HEK293 (cell line): ENCODE data around the gene PTH2R.

Source experiments
- CTCF ChIA-PET: fragments of 350-600 bp; formaldehyde crosslinking; extraction: SDS; loops from one replicate; lab custom pipeline; 2021; ENCODE audit warnings: antibody characterized with exemption; lab: Yijun Ruan, JAX
- POLR2A ChIA-PET: fragments of 300-600 bp; formaldehyde crosslinking; extraction: SDS; loops from one replicate; lab custom pipeline; 2020; ENCODE audit warnings: antibody characterized with exemption, inconsistent platforms; lab: Yijun Ruan, JAX
- H3K27ac ChIP-seq: fragments of 200-500 bp; sonication (Bioruptor generic); 2 replicates; pipeline ENCODE4 v1.5.1; 2014; ENCODE audit warnings: low read depth, low read length, control low read depth, inconsistent platforms; ENCODE audit errors: extremely low read depth
- H3K36me3 ChIP-seq, 2 experiments: fragments of 200-500 bp in 1 of 2; sonication (Bioruptor generic) in 1 of 2; 1 replicate in 1 of 2; 2 replicates in 1 of 2; pipeline ENCODE4 v1.5.1; 2014 to 2017; ENCODE audit warnings: inconsistent platforms in 2 of 2, low read length in 2 of 2; ENCODE audit not compliant: control insufficient read depth in 2 of 2, insufficient read depth in 1 of 2
- H3K4me1 ChIP-seq: fragments of 200-500 bp; sonication (Bioruptor generic); 2 replicates; pipeline ENCODE4 v1.5.1; 2014; ENCODE audit warnings: mild to moderate bottlenecking, low read length, inconsistent platforms; ENCODE audit not compliant: control insufficient read depth, insufficient read depth
- H3K4me3 ChIP-seq: 2 replicates; pipeline ENCODE4 v1.5.1; 2011; ENCODE audit warnings: low read depth, mild to moderate bottlenecking, control low read depth, low read length, moderate library complexity
- H3K9me3 ChIP-seq: fragments of 200-500 bp; sonication (Bioruptor generic); 2 replicates; pipeline ENCODE4 v1.5.1; 2014; ENCODE audit warnings: low read depth, low read length, inconsistent platforms; ENCODE audit not compliant: control insufficient read depth, insufficient read depth
- EGR2 ChIP-seq: fragments of 450-650 bp; formaldehyde crosslinking; IDR thresholded peaks from 2 replicates; pipeline ENCODE4 v1.5.1; 2016; ENCODE audit warnings: low read depth, missing biosample characterization, missing genetic modification characterization
- KLF17 ChIP-seq: fragments of 450-650 bp; formaldehyde crosslinking; IDR thresholded peaks from 2 replicates; pipeline ENCODE4 v1.5.1; 2016; ENCODE audit warnings: missing biosample characterization, missing genetic modification characterization
- RBAK ChIP-seq: fragments of 450-650 bp; formaldehyde crosslinking; IDR thresholded peaks from 2 replicates; pipeline ENCODE4 v1.5.1; 2016; ENCODE audit warnings: missing biosample characterization, missing genetic modification characterization
- SP3 ChIP-seq: fragments of 450-650 bp; formaldehyde crosslinking; IDR thresholded peaks from 2 replicates; pipeline ENCODE4 v1.5.1; 2016; ENCODE audit warnings: missing biosample characterization, missing genetic modification characterization
- SP7 ChIP-seq: fragments of 450-650 bp; formaldehyde crosslinking; IDR thresholded peaks from 2 replicates; pipeline ENCODE4 v1.5.1; 2016; ENCODE audit warnings: missing biosample characterization, missing genetic modification characterization
- ZNF112 ChIP-seq: fragments of 450-650 bp; formaldehyde crosslinking; IDR thresholded peaks from 2 replicates; pipeline ENCODE4 v1.5.0; 2017; ENCODE audit warnings: missing biosample characterization, missing genetic modification characterization
- ZNF16 ChIP-seq: fragments of 450-650 bp; formaldehyde crosslinking; IDR thresholded peaks from 2 replicates; pipeline ENCODE4 v1.5.1; 2016; ENCODE audit warnings: low read depth, missing biosample characterization, missing genetic modification characterization
- ZNF354C ChIP-seq: fragments of 450-650 bp; formaldehyde crosslinking; IDR thresholded peaks from 2 replicates; pipeline ENCODE4 v1.5.1; 2016; ENCODE audit warnings: missing biosample characterization, missing genetic modification characterization, low read depth, borderline replicate concordance
- ZNF362 ChIP-seq: fragments of 450-650 bp; formaldehyde crosslinking; IDR thresholded peaks from 2 replicates; pipeline ENCODE4 v1.5.1; 2016; ENCODE audit warnings: missing biosample characterization, missing genetic modification characterization
- ZNF843 ChIP-seq: fragments of 450-650 bp; formaldehyde crosslinking; IDR thresholded peaks from 2 replicates; pipeline ENCODE4 v1.5.1; 2016; ENCODE audit warnings: missing biosample characterization, missing genetic modification characterization
- ZSCAN30 ChIP-seq: fragments of 450-650 bp; IDR thresholded peaks from 2 replicates; pipeline ENCODE4 v1.5.1; 2018; ENCODE audit warnings: missing biosample characterization, mild to moderate bottlenecking, missing genetic modification characterization, moderate library complexity
- TF ChIP-seq, protein P1 (sequence below): fragments of 450-650 bp; IDR thresholded peaks from 2 replicates; pipeline ENCODE4 v1.5.1; 2018; ENCODE audit warnings: missing biosample characterization, missing genetic modification characterization
- TF ChIP-seq, protein P2 (sequence below): fragments of 450-650 bp; formaldehyde crosslinking; IDR thresholded peaks from 2 replicates; pipeline ENCODE4 v1.5.1; 2017; ENCODE audit warnings: missing biosample characterization, missing genetic modification characterization
- TF ChIP-seq, protein P3 (sequence below): fragments of 450-650 bp; formaldehyde crosslinking; IDR thresholded peaks from 2 replicates; pipeline ENCODE4 v1.5.1; 2017; ENCODE audit warnings: missing biosample characterization, missing genetic modification characterization

Gene PTH2R

GRCh38 chr2:208358758-208359631 lies 47.6 kb upstream of the PTH2R start (continued):
- TF ChIP-seq, protein P1, sequence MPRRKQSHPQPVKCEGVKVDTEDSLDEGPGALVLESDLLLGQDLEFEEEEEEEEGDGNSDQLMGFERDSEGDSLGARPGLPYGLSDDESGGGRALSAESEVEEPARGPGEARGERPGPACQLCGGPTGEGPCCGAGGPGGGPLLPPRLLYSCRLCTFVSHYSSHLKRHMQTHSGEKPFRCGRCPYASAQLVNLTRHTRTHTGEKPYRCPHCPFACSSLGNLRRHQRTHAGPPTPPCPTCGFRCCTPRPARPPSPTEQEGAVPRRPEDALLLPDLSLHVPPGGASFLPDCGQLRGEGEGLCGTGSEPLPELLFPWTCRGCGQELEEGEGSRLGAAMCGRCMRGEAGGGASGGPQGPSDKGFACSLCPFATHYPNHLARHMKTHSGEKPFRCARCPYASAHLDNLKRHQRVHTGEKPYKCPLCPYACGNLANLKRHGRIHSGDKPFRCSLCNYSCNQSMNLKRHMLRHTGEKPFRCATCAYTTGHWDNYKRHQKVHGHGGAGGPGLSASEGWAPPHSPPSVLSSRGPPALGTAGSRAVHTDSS: no peak
- TF ChIP-seq, protein P2, sequence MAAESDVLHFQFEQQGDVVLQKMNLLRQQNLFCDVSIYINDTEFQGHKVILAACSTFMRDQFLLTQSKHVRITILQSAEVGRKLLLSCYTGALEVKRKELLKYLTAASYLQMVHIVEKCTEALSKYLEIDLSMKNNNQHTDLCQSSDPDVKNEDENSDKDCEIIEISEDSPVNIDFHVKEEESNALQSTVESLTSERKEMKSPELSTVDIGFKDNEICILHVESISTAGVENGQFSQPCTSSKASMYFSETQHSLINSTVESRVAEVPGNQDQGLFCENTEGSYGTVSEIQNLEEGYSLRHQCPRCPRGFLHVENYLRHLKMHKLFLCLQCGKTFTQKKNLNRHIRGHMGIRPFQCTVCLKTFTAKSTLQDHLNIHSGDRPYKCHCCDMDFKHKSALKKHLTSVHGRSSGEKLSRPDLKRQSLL (tag by site-specific recombination): no peak
- TF ChIP-seq ZNF843 (no peak), ZNF112 (tag by site-specific recombination) (no peak), RBAK (tag by site-specific recombination) (no peak)

DNA sequence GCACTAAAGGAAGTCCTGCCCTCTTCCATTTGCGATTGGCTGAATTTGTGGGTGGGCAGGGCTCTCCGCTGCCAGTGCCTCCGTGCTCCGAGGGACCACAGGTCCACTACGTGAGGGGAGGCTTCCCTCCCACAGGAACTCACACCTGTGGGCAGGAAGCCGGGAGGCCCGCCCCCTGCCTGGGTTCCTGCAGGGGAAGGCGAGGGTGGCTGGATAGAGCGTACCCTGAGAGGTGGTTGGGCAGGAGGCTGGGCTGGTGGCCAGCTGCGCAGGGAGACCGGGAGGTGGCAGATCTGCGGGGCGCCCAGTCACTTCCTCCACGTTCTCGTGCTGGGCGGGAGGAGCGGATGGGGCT lies 47.0 kb upstream of the PTH2R start:
- Histone ChIP-seq H3K27ac (no peak overlapping the region), H3K36me3 (peaks cover 7 to 17% of the 10 kb centered on the region in 2 experiments; a peak in 2 of 3 replicates), H3K9me3 (no peaks in the 10 kb centered on the region), H3K4me3 (no peak overlapping the region), H3K4me1 (no peaks in the 10 kb centered on the region)
- TF ChIP-seq, protein P3, sequence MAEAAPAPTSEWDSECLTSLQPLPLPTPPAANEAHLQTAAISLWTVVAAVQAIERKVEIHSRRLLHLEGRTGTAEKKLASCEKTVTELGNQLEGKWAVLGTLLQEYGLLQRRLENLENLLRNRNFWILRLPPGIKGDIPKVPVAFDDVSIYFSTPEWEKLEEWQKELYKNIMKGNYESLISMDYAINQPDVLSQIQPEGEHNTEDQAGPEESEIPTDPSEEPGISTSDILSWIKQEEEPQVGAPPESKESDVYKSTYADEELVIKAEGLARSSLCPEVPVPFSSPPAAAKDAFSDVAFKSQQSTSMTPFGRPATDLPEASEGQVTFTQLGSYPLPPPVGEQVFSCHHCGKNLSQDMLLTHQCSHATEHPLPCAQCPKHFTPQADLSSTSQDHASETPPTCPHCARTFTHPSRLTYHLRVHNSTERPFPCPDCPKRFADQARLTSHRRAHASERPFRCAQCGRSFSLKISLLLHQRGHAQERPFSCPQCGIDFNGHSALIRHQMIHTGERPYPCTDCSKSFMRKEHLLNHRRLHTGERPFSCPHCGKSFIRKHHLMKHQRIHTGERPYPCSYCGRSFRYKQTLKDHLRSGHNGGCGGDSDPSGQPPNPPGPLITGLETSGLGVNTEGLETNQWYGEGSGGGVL (tag by site-specific recombination): no peak
- TF ChIP-seq EGR2 (tag by site-specific recombination) (0 out of 2 replicates have a peak, but pooled peaks have one; percentile 11), SP3 (tag by site-specific recombination) (no peak)
- ChIA-PET POLR2A (no interaction called here), CTCF (no interaction called here)

GRCh38 chr2:208360259-208361076 lies 46.1 kb upstream of the PTH2R start:
- TF ChIP-seq KLF17: no peak
- TF ChIP-seq ZSCAN30 (tag by site-specific recombination): no peak
- TF ChIP-seq ZNF354C (tag by site-specific recombination): no peak
- no peak for TF ChIP-seq SP7 (tag by site-specific recombination)
- no peak for TF ChIP-seq ZNF362 (tag by site-specific recombination)
- TF ChIP-seq, protein P3 (tag by site-specific recombination): no peak
- no peak for TF ChIP-seq ZNF16 (tag by site-specific recombination)
- ChIA-PET CTCF (no interaction called here), POLR2A (no interaction called here)
- Histone ChIP-seq H3K4me1 (no peaks in the 10 kb centered on the region), H3K36me3 (peaks cover 5 to 8% of the 10 kb centered on the region in 2 experiments; a peak in 2 of 3 replicates), H3K27ac (no peak overlapping the region), H3K4me3 (no peak overlapping the region), H3K9me3 (no peaks in the 10 kb centered on the region)
